Activated CD4-positive, alpha-beta T cell treated with anti-CD3 and anti-CD28 coated beads, Interleukin-2, amount 10 ng/mL, durations not matched to agents 7 days and 5 days (primary cell): ENCODE measurements around the gene MPC2. TPM values are rescaled to one million over a fixed set of nuclear protein-coding genes. Genes with fewer than 3 reads are reported as not detected.
"Not testable (repeated sequence)": the region's sequence is repeated elsewhere in the genome, so short reads cannot be mapped to it uniquely, and the experiment has no call there.

ENCODE experiments used
- CTCF ChIA-PET: fragments of 350-600 bp; sonication (Branson Sonifier 250); formaldehyde crosslinking; loops from one replicate; lab custom pipeline; 2021; ENCODE audit warnings: antibody characterized with exemption; lab: Charles Lee
- POLR2A ChIA-PET: fragments of 350-600 bp; sonication (Branson Sonifier 250); formaldehyde crosslinking; loops from one replicate; lab custom pipeline; 2021; ENCODE audit warnings: antibody characterized with exemption; lab: Charles Lee
- DNase-seq: peaks from one replicate; pipeline ENCODE4 v3.0.0-alpha.2; 2020
- H3K27ac Mint-ChIP-seq: one replicate; pipeline ENCODE4 v1.8.0; 2021; ENCODE audit warnings: mild to moderate bottlenecking, moderate library complexity, mixed read lengths
- H3K27me3 Mint-ChIP-seq: one replicate; pipeline ENCODE4 v1.8.0; 2021; ENCODE audit warnings: mixed read lengths
- H3K36me3 Mint-ChIP-seq: one replicate; pipeline ENCODE4 v1.8.0; 2021; ENCODE audit warnings: low read depth, mixed read lengths
- H3K4me1 Mint-ChIP-seq: one replicate; pipeline ENCODE4 v1.8.0; 2021; ENCODE audit warnings: mixed read lengths
- H3K4me3 Mint-ChIP-seq: one replicate; pipeline ENCODE4 v1.8.0; 2021; ENCODE audit warnings: mild to moderate bottlenecking, moderate library complexity, mixed read lengths
- H3K9me3 Mint-ChIP-seq: one replicate; pipeline ENCODE4 v1.8.0; 2021; ENCODE audit warnings: mixed read lengths
- total RNA-seq, 2 experiments: library from RNA; stranded (reverse); gene quantifications; one replicate each; pipeline ENCODE4 v1.2.3, GENCODE V29; 2021

The MPC2 gene
- total RNA-seq, 2 experiments from 2014 or later, result 51.9 to 53.0 TPM

- peaks cover 11% of the 10 kb centered on the region for H3K36me3 Mint-ChIP-seq
- no peak for DNase-seq
- ChIA-PET POLR2A (no interaction called here), CTCF (no interaction called here)
- no peak overlapping the region for H3K27ac Mint-ChIP-seq
- peaks cover 11% of the 10 kb centered on the region for H3K9me3 Mint-ChIP-seq
- no peak overlapping the region for H3K4me3 Mint-ChIP-seq
- H3K27me3 Mint-ChIP-seq, result peaks cover 16% of the 10 kb centered on the region
- H3K4me1 Mint-ChIP-seq, result no peaks in the 10 kb centered on the region
Measured at GRCh38 chr1:167912294-167912693, 24.6 kb downstream of the MPC2 start.

DNA sequence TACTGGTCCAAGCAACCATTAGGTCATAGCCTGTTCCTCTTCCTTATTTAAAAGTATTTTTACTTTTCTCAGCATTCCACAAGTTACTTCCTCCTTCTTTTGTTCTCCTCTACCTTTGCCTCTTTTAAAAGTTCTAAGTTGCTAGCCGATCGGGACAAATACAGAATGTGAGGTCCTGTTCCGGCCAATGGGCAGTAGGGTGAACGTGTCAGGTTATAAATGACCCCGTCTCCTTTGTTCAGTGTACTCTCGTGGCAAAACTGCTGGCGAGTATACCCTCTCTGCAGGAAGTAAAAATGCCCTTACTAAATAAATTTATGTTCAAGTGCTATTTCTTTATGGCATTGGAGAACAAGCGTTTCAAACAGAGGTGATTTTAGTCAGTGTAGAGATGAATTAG, 25.5 kb downstream of the MPC2 start:
- Mint-ChIP-seq H3K27me3 (peaks cover 17% of the 10 kb centered on the region), H3K36me3 (peaks cover 7% of the 10 kb centered on the region), H3K9me3 (peaks cover 11% of the 10 kb centered on the region), H3K4me3 (no peak overlapping the region), H3K4me1 (no peaks in the 10 kb centered on the region), H3K27ac (no peak overlapping the region)
- DNase-seq, result no peak
- CTCF ChIA-PET, result no interaction called here
- POLR2A ChIA-PET, result no interaction called here

DNA sequence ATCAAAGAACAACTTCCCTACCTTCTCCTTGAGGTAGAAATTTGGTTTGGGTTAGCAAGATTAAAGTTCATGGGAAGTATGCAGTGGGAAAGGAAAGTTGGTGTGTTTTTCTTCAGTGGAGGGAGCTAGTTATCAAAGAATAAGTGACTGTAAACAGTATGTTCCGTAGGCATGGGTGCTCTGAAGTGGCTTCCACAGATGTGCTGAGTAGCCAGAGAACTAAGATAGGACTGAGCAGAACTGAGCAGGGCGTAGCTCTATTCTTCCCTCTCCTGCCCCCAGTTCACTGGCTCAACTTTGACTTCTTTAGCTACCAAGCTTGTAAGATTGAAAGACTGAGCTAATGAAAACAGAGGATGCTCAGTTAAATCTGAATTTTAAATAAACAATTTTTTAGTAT, 26.3 kb downstream of the MPC2 start:
- H3K27me3 Mint-ChIP-seq, result peaks cover 17% of the 10 kb centered on the region
- H3K4me3 Mint-ChIP-seq, result no peak overlapping the region
- DNase-seq, result no peak
- H3K36me3 Mint-ChIP-seq, result peaks cover 5% of the 10 kb centered on the region
- no peaks in the 10 kb centered on the region for H3K4me1 Mint-ChIP-seq
- ChIA-PET CTCF (interaction anchor here (0.6 to 0.8 kb wide), 2 partner anchors 11 to 334 kb away, joined by 3 read pairs; no protein-coding TSS in a partner anchor), POLR2A (no interaction called here)
- H3K9me3 Mint-ChIP-seq, result peaks cover 11% of the 10 kb centered on the region
- H3K27ac Mint-ChIP-seq, result no peak overlapping the region

DNA sequence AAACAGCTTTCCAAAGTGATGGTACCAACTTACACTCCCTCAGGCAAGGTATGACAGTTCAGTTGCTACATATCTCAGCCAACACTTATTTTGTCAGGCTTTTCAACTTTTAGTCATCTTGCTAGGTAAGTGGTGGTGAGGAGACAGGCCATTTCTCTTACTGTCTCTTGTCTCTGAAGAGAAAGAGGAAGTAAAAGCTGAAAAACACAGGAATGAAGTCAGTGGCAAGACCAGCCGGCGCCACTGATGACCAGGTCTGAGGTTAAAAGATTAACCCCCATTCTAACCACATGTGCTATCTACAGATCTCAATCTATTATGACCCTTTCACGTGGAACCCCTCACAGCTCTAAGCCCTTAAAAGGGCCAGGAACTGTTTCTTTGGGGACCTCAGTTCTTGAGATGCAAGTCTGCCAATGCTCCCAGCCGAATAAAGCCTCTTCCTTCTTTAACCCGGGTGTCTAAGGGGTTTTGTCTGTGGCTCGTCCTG, 27.1 kb downstream of the MPC2 start:
- POLR2A ChIA-PET, result no interaction called here

DNA sequence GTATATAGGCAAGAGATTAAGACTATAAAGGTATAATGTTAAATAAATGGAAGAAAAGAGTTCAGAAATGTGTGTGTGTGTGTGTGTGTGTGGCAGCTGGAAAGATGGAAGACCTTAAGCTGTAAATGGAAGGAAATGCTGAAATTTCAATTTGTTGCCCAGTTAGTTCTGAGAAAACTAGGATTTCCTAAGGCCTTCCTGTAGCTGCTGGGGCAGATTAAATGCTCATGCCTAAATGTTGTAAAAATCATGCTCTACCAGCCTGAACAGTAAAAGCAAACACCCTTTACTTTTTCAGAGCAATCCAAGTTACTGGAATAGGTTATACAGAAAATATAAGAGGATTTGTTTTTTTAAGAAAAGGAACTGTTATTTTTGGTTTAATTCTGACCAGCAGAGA, 31.2 kb downstream of the MPC2 start:
- CTCF ChIA-PET, result interaction anchor here (1.1 kb wide), 1 partner anchor 12 kb away, joined by 3 read pairs; no protein-coding TSS in a partner anchor
- H3K9me3 Mint-ChIP-seq, result peaks cover 9% of the 10 kb centered on the region
- peaks cover 2% of the 10 kb centered on the region for H3K36me3 Mint-ChIP-seq
- POLR2A ChIA-PET, result no interaction called here
- no peak overlapping the region for H3K27ac Mint-ChIP-seq
- no peak for DNase-seq
- peaks cover 11% of the 10 kb centered on the region for H3K27me3 Mint-ChIP-seq
- H3K4me1 Mint-ChIP-seq, result no peaks in the 10 kb centered on the region
- H3K4me3 Mint-ChIP-seq, result no peak overlapping the region

More for the DNA sequence above, 27.1 kb downstream of the MPC2 start:
- CTCF ChIA-PET, result no interaction called here
- peaks cover 11% of the 10 kb centered on the region for H3K9me3 Mint-ChIP-seq
- H3K27me3 Mint-ChIP-seq, result peaks cover 17% of the 10 kb centered on the region
- H3K4me3 Mint-ChIP-seq, result no peak overlapping the region
- DNase-seq, result no peak
- peaks cover 3% of the 10 kb centered on the region for H3K36me3 Mint-ChIP-seq
- no peaks in the 10 kb centered on the region for H3K4me1 Mint-ChIP-seq
- H3K27ac Mint-ChIP-seq, result no peak overlapping the region

- no peak overlapping the region for H3K27ac Mint-ChIP-seq
- ChIA-PET CTCF (interaction anchor here (1.1 kb wide), 1 partner anchor 13 kb away, joined by 3 read pairs; no protein-coding TSS in a partner anchor), POLR2A (no interaction called here)
Measured at GRCh38 chr1:167905182-167905581, 31.7 kb downstream of the MPC2 start.

GRCh38 chr1:167904652-167905130, 32.2 kb downstream of the MPC2 start:
- POLR2A ChIA-PET, result no interaction called here
- H3K4me1 Mint-ChIP-seq, result no peaks in the 10 kb centered on the region
- peaks cover 4% of the 10 kb centered on the region for H3K9me3 Mint-ChIP-seq
- no peak for DNase-seq
- H3K36me3 Mint-ChIP-seq, result no peaks in the 10 kb centered on the region
- no peak overlapping the region for H3K27ac Mint-ChIP-seq
- CTCF ChIA-PET, result interaction anchor here (1.1 kb wide), 1 partner anchor 13 kb away, joined by 3 read pairs; no protein-coding TSS in a partner anchor
- peaks cover 6% of the 10 kb centered on the region for H3K27me3 Mint-ChIP-seq
- no peak overlapping the region for H3K4me3 Mint-ChIP-seq

More at GRCh38 chr1:167905182-167905581, 31.7 kb downstream of the MPC2 start:
- DNase-seq, result no peak
- Mint-ChIP-seq H3K9me3 (peaks cover 7% of the 10 kb centered on the region), H3K4me3 (no peak overlapping the region), H3K36me3 (peaks cover 2% of the 10 kb centered on the region), H3K4me1 (no peaks in the 10 kb centered on the region), H3K27me3 (peaks cover 8% of the 10 kb centered on the region)

GRCh38 chr1:167900907-167901306, 36.0 kb downstream of the MPC2 start:
- H3K27ac Mint-ChIP-seq, result no peak overlapping the region
- CTCF ChIA-PET, result no interaction called here

GRCh38 chr1:167899253-167899681, 37.6 kb downstream of the MPC2 start:
- POLR2A ChIA-PET, result no interaction called here
- H3K27me3 Mint-ChIP-seq, result no peaks in the 10 kb centered on the region
- no peaks in the 10 kb centered on the region for H3K4me1 Mint-ChIP-seq
- no peak for DNase-seq
- H3K27ac Mint-ChIP-seq, result no peak overlapping the region
- no peaks in the 10 kb centered on the region for H3K9me3 Mint-ChIP-seq
- CTCF ChIA-PET, result interaction anchor here (1.3 kb wide), 1 partner anchor 14 kb away, joined by 3 read pairs; the partner anchor contains the start of gene ADCY10
- H3K4me3 Mint-ChIP-seq, result no peak overlapping the region
- no peaks in the 10 kb centered on the region for H3K36me3 Mint-ChIP-seq

More at GRCh38 chr1:167900907-167901306, 36.0 kb downstream of the MPC2 start:
- DNase-seq, result no peak
- H3K4me1 Mint-ChIP-seq, result no peaks in the 10 kb centered on the region
- H3K4me3 Mint-ChIP-seq, result no peak overlapping the region
- POLR2A ChIA-PET, result no interaction called here
- H3K27me3 Mint-ChIP-seq, result no peaks in the 10 kb centered on the region
- H3K9me3 Mint-ChIP-seq, result no peaks in the 10 kb centered on the region
- no peaks in the 10 kb centered on the region for H3K36me3 Mint-ChIP-seq

GRCh38 chr1:167898578-167899222, 38.2 kb downstream of the MPC2 start:
- no peaks in the 10 kb centered on the region for H3K27me3 Mint-ChIP-seq
- CTCF ChIA-PET, result interaction anchor here (1.3 kb wide), 1 partner anchor 15 kb away, joined by 3 read pairs; the partner anchor contains the start of gene ADCY10
- no peak overlapping the region for H3K27ac Mint-ChIP-seq
- H3K4me1 Mint-ChIP-seq, result no peaks in the 10 kb centered on the region
- POLR2A ChIA-PET, result interaction anchor here (0.6 kb wide), 1 partner anchor 17 kb away, joined by 3 read pairs; no protein-coding TSS in a partner anchor
- no peaks in the 10 kb centered on the region for H3K9me3 Mint-ChIP-seq
- H3K36me3 Mint-ChIP-seq, result no peaks in the 10 kb centered on the region
- no peak overlapping the region for H3K4me3 Mint-ChIP-seq
- no peak for DNase-seq

- Mint-ChIP-seq H3K27me3 (peaks cover 3% of the 10 kb centered on the region), H3K27ac (no peak overlapping the region), H3K4me1 (no peaks in the 10 kb centered on the region), H3K4me3 (no peak overlapping the region), H3K9me3 (no peaks in the 10 kb centered on the region), H3K36me3 (no peaks in the 10 kb centered on the region)
- no peak for DNase-seq
- ChIA-PET POLR2A (no interaction called here), CTCF (no interaction called here)
Measured at GRCh38 chr1:167893798-167894197, 43.1 kb downstream of the MPC2 start.

DNA sequence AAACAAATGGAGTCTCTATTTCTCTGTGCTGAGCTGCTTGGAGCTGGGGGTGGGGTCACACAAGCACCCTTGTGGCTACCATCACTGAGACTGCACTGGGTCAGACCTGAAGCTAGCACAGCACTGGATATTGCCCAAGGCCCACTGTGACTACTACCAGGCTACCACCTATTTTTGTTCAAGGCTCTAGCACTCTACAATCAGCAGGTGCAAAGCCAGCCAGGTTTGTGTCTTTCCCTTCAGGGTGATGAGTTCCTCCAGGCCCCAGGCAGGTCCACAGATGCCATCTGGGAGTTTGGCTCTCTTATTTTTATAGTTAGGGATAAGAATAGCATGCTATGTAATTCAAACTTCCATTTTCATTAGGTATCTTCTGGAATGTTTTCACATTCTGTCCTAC, 46.5 kb downstream of the MPC2 start:
- ChIA-PET CTCF (no interaction called here), POLR2A (no interaction called here)
- DNase-seq, result no peak
- no peaks in the 10 kb centered on the region for H3K9me3 Mint-ChIP-seq
- no peak overlapping the region for H3K4me3 Mint-ChIP-seq
- H3K36me3 Mint-ChIP-seq, result no peaks in the 10 kb centered on the region
- no peak overlapping the region for H3K27ac Mint-ChIP-seq
- H3K4me1 Mint-ChIP-seq, result no peaks in the 10 kb centered on the region
- H3K27me3 Mint-ChIP-seq, result peaks cover 3% of the 10 kb centered on the region

- H3K4me3 Mint-ChIP-seq, H3K36me3 Mint-ChIP-seq, POLR2A ChIA-PET, DNase-seq, H3K27ac Mint-ChIP-seq, H3K9me3 Mint-ChIP-seq, H3K4me1 Mint-ChIP-seq, H3K27me3 Mint-ChIP-seq, CTCF ChIA-PET: not testable (repeated sequence)
Measured at GRCh38 chr1:167887187-167887586, 49.7 kb downstream of the MPC2 start.
